ENCODE data around the gene ALOXE3. TPM values are rescaled to one million over a fixed set of nuclear protein-coding genes. Genes with fewer than 3 reads are reported as not detected.

Gene ALOXE3
- total RNA-seq, 4 donors from 2014 or later = not detected

DNA sequence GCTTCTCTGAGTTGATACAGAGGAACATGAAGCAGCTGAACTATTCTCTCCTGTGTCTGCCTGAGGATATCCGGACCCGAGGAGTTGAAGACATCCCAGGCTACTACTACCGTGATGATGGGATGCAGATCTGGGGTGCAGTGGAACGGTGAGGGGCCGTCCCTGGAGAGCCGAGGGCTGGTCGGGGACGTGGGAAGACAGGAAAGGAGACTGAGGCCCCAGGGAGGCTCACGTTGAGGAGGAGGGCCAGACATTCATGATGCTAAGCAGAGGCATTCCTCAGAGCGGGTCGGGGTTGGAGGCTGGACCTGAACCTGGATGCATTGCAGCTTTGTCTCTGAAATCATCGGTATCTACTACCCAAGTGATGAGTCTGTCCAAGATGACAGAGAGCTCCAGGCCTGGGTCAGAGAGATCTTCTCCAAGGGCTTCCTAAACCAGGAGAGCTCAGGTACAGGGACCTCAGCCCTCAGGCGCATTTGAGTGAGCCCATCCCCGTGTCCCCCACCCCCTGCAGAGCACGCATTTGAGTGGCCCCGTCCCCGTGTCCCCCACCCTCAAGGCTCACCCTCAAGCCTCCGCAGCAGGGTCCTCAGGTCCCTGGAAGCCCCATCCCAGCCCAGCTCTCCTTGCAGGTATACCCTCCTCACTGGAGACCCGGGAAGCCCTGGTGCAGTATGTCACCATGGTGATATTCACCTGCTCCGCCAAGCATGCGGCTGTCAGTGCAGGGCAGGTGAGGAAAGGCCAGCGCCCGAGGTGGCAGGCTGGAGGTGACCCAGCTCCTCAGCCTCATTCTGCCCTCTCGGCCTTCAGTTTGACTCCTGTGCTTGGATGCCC, 71.2 kb downstream of the ALOXE3 start:
- DNase-seq (ENCODE audit: extremely low spot score) = no peak
- TF ChIP-seq EP300 (IDR thresholded peaks at IDR 0.05) = no peak
- WGBS = 87% methylated on average over 11 of the region's 24 CpGs

GRCh38 chr17:8046306-8046928, 71.9 kb downstream of the ALOXE3 start:
- Histone ChIP-seq H3K4me3 (no peak overlapping the region), H3K27me3 (peaks cover 0 to 55% (median 0%) of the 10 kb centered on the region in 4 donors), H3K9me3 (no peaks in the 10 kb centered on the region), H3K4me1 (peaks cover 0 to 6% (median 3%) of the 10 kb centered on the region in 4 donors), H3K36me3 (no peaks in the 10 kb centered on the region), H3K27ac (replicated peaks in 1 of 4) (no peak overlapping the region)
- WGBS = 90% methylated on average over 11 of the region's 11 CpGs
- TF ChIP-seq POLR2A (IDR thresholded peaks at IDR 0.05; ENCODE audit: low read depth) = no peak
- TF ChIP-seq, protein P1, sequence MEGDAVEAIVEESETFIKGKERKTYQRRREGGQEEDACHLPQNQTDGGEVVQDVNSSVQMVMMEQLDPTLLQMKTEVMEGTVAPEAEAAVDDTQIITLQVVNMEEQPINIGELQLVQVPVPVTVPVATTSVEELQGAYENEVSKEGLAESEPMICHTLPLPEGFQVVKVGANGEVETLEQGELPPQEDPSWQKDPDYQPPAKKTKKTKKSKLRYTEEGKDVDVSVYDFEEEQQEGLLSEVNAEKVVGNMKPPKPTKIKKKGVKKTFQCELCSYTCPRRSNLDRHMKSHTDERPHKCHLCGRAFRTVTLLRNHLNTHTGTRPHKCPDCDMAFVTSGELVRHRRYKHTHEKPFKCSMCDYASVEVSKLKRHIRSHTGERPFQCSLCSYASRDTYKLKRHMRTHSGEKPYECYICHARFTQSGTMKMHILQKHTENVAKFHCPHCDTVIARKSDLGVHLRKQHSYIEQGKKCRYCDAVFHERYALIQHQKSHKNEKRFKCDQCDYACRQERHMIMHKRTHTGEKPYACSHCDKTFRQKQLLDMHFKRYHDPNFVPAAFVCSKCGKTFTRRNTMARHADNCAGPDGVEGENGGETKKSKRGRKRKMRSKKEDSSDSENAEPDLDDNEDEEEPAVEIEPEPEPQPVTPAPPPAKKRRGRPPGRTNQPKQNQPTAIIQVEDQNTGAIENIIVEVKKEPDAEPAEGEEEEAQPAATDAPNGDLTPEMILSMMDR (IDR thresholded peaks at IDR 0.05) = no peak
- DNase-seq (ENCODE audit: extremely low spot score) = no peak
- intact Hi-C loops (cut with DNase I) = loop anchor here (5.0 kb wide), 1 partner anchor 34 kb away; no protein-coding TSS in a partner anchor

More for the DNA sequence above, 71.2 kb downstream of the ALOXE3 start:
- Histone ChIP-seq H3K27me3 (peaks cover 0 to 52% (median 0%) of the 10 kb centered on the region in 4 donors), H3K9me3 (no peaks in the 10 kb centered on the region), H3K4me1 (no peaks in the 10 kb centered on the region), H3K27ac (replicated peaks in 1 of 4) (no peak overlapping the region), H3K36me3 (no peaks in the 10 kb centered on the region), H3K4me3 (no peak overlapping the region)
- intact Hi-C loops (cut with DNase I) = loop anchor here (5.0 kb wide), 1 partner anchor 35 kb away; no protein-coding TSS in a partner anchor

Small RNA genes lying within 50 kb of the gene (small RNA-seq; reads per million reads assigned to genes)
- 0 reads per million in 3 donors for gene MIR4314

Other genes with a start within 250 kb of the ALOXE3 start
- gene CHD3, start 229.7 kb downstream of the ALOXE3 start, total RNA-seq = 100 to 1,000 TPM in 3 of 4 donors, 10 to 100 TPM in 1; 82.7 to 139 (median 111) TPM
- gene RNF227, start 202.2 kb downstream of the ALOXE3 start, total RNA-seq = 10 to 100 TPM in 1 of 4 donors, 1 to 10 TPM in 3; 2.1 to 29.2 (median 5.7) TPM
- 1 to 10 TPM in 1 of 4 donors, under 1 TPM in 3; 0.23 to 1.2 (median 0.41) TPM for gene KCNAB3, start 188.7 kb downstream of the ALOXE3 start, total RNA-seq
- 10 to 100 TPM; 36.3 to 68.8 (median 43.1) TPM for gene TRAPPC1, start 186.6 kb downstream of the ALOXE3 start, total RNA-seq
- 10 to 100 TPM; 14.4 to 20.0 (median 16.9) TPM for gene CNTROB, start 186.3 kb downstream of the ALOXE3 start, total RNA-seq
- 1 to 10 TPM in 1 of 4 donors, not detected in 3; 1.1 TPM for gene GUCY2D, start 115.9 kb downstream of the ALOXE3 start, total RNA-seq
- 1 to 10 TPM; 1.3 to 3.7 (median 2.0) TPM for gene ALOX15B, start 79.5 kb downstream of the ALOXE3 start, total RNA-seq
- not detected for gene ALOX12B, start 30.8 kb downstream of the ALOXE3 start, total RNA-seq
- 1 to 10 TPM in 1 of 4 donors, not detected in 3; 1.4 TPM for gene HES7, start 5.6 kb upstream of the ALOXE3 start, total RNA-seq
- gene PER1, start 33.9 kb upstream of the ALOXE3 start, total RNA-seq = 100 to 1,000 TPM; 127 to 263 (median 168) TPM
- 10 to 100 TPM; 23.7 to 36.4 (median 33.0) TPM for gene VAMP2, start 44.4 kb upstream of the ALOXE3 start, total RNA-seq
- 10 to 100 TPM; 10.4 to 17.8 (median 13.6) TPM for gene TMEM107, start 57.9 kb upstream of the ALOXE3 start, total RNA-seq
- gene BORCS6, start 71.7 kb upstream of the ALOXE3 start, total RNA-seq = 10 to 100 TPM in 3 of 4 donors, 1 to 10 TPM in 1; 8.6 to 22.4 (median 13.9) TPM
- gene AURKB, start 92.1 kb upstream of the ALOXE3 start, total RNA-seq = 1 to 10 TPM in 1 of 4 donors, not detected in 3; 1.5 TPM
- 10 to 100 TPM; 15.4 to 24.1 (median 17.2) TPM for gene CTC1, start 129.5 kb upstream of the ALOXE3 start, total RNA-seq
- 10 to 100 TPM in 2 of 4 donors, 1 to 10 TPM in 2; 8.8 to 15.2 (median 11.2) TPM for gene PFAS, start 130.8 kb upstream of the ALOXE3 start, total RNA-seq
- 10 to 100 TPM; 26.5 to 43.6 (median 34.4) TPM for gene RANGRF, start 170.2 kb upstream of the ALOXE3 start, total RNA-seq
- gene SLC25A35, start 176.9 kb upstream of the ALOXE3 start, total RNA-seq = 1 to 10 TPM in 3 of 4 donors, under 1 TPM in 1; 0.99 to 2.5 (median 1.3) TPM
- gene ARHGEF15, start 191.7 kb upstream of the ALOXE3 start, total RNA-seq = 10 to 100 TPM in 2 of 4 donors, 1 to 10 TPM in 2; 3.3 to 19.8 (median 12.6) TPM
- not detected for gene ODF4, start 221.3 kb upstream of the ALOXE3 start, total RNA-seq